Measurements from ENCODE around the gene SLC12A7.

DNA sequence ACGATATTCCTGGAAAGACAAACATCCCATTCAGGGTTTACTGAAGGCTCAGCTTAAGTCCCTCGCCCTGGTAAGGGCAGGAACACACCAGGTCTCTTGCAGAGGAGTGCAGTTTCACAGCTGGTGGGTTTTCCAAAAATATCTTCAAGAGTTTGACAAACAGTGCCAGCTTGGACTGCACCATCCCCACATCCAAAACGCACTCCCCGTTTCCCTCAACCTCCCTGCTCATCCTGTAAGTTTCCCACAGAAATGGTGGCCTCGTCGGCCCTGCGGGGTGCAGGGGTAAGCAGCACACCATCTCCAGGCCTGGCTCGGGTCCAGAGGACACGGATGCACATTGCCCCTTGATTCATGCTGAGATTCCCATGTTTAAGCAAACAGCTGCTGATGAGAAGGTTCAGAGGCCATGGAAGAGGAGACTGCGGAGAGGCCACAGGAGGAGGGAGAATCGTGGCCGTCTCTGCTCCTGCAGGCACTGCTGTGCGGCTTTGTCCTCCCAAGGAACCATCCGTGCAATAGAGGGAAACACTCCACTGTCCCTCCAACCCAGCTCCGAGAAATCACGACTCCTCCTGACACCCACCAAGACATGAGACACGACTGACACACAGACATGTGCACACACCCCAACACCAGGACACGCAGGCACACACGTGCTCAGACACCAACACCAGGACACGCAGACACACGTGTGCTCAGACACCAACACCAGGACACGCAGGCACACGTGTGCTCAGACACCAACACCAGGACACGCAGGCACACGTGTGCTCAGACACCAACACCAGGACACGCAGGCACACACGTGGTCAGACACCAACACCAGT is 24.0 kb upstream of the SLC12A7 start:
- TF ChIP-seq, protein P1, sequence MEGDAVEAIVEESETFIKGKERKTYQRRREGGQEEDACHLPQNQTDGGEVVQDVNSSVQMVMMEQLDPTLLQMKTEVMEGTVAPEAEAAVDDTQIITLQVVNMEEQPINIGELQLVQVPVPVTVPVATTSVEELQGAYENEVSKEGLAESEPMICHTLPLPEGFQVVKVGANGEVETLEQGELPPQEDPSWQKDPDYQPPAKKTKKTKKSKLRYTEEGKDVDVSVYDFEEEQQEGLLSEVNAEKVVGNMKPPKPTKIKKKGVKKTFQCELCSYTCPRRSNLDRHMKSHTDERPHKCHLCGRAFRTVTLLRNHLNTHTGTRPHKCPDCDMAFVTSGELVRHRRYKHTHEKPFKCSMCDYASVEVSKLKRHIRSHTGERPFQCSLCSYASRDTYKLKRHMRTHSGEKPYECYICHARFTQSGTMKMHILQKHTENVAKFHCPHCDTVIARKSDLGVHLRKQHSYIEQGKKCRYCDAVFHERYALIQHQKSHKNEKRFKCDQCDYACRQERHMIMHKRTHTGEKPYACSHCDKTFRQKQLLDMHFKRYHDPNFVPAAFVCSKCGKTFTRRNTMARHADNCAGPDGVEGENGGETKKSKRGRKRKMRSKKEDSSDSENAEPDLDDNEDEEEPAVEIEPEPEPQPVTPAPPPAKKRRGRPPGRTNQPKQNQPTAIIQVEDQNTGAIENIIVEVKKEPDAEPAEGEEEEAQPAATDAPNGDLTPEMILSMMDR (IDR thresholded peaks at IDR 0.05) = no peak
- TF ChIP-seq POLR2A (IDR thresholded peaks at IDR 0.05) (no peak), EP300 (IDR thresholded peaks at IDR 0.05) (no peak)

Data from ovary (tissue), 3 donors.